HepG2 (cell line): ENCODE measurements around the gene MAD2L2. TPM values are rescaled to one million over a fixed set of nuclear protein-coding genes. Genes with fewer than 3 reads are reported as not detected.
A peak's percentile ranks its signal among the peaks of the same experiment; 100 is the strongest.

Experiments
- ATAC-seq: fragments of 200-7000 bp; cut with Tn5 transposase; 3 replicates; pipeline ENCODE4 v1.9.1; 2020; ENCODE audit warnings: mild to moderate bottlenecking, moderate library complexity
- BruUV-seq: library from RNA; stranded (reverse); fragments of 400-500 nt; replicated peaks from 2 replicates; lab custom pipeline; 2021; lab: Mats Ljungman, UMichigan
- CTCF ChIA-PET: fragments of 300-600 bp; formaldehyde crosslinking; extraction: SDS; loops from one replicate; lab custom pipeline; 2021; ENCODE audit warnings: low total read pairs, inconsistent platforms, low intra/inter-chr PET ratio; lab: Yijun Ruan, JAX
- POLR2A ChIA-PET: fragments of 350-600 bp; sonication (Branson Sonifier 250); formaldehyde crosslinking; loops from one replicate; lab custom pipeline; 2020; ENCODE audit warnings: antibody characterized with exemption, inconsistent platforms; lab: Yijun Ruan, JAX
- DNase-seq: peaks from one replicate; pipeline ENCODE4 v3.0.0-alpha.2; 2015; ENCODE audit warnings: low spot score
- FAIRE-seq: peaks from 3 replicates; lab custom pipeline; 2011; peaks lifted over from hg19 to GRCh38; lab: Jason Lieb, UNC
- H2AFZ ChIP-seq: one replicate; pipeline ENCODE4 v1.6.1; 2011; ENCODE audit warnings: low read length, inconsistent platforms
- H3K27ac ChIP-seq: fragments of 300-600 bp; 3 replicates; pipeline ENCODE4 v1.8.0; 2011; ENCODE audit warnings: mixed run types, mild to moderate bottlenecking, mixed read lengths, low read length, inconsistent platforms; ENCODE audit not compliant: insufficient read depth; ENCODE audit errors: extremely low read length
- H3K27me3 ChIP-seq, 2 experiments: fragments of 200-600 bp in 1 of 2; 2 replicates in 1 of 2; 3 replicates in 1 of 2; pipeline versions ENCODE4 v1.6.0 to v1.8.0; 2011; ENCODE audit warnings: low read length in 2 of 2, mild to moderate bottlenecking in 2 of 2, moderate library complexity in 2 of 2, inconsistent platforms in 1 of 2; ENCODE audit not compliant: insufficient read depth in 2 of 2, control insufficient read depth in 1 of 2
- H3K36me3 ChIP-seq, 2 experiments: fragments of 200-600 bp in 1 of 2; replicated peaks in 1 of 2; 2 replicates in 1 of 2; 3 replicates in 1 of 2; pipeline versions ENCODE4 v1.5.1 to v1.8.0; 2011; ENCODE audit warnings: low read length in 2 of 2, inconsistent platforms in 1 of 2; ENCODE audit not compliant: insufficient read depth in 2 of 2, control insufficient read depth in 1 of 2
- H3K4me1 ChIP-seq: 2 replicates; pipeline ENCODE4 v1.5.1; 2012; ENCODE audit warnings: low read length, inconsistent platforms; ENCODE audit not compliant: insufficient read depth
- H3K4me2 ChIP-seq: 2 replicates; pipeline ENCODE4 v1.6.0; 2011; ENCODE audit warnings: low read depth, low read length, inconsistent platforms
- H3K4me3 ChIP-seq, 3 experiments: fragments of 200-600 bp in 1 of 3; sonication (generic), shearing (Covaris generic) in 1 of 3; replicated peaks in 1 of 3; 2 replicates each; pipeline ENCODE4 v1.5.1; 2011 to 2016; ENCODE audit warnings: low read length in 3 of 3, inconsistent platforms in 2 of 3, low read depth in 2 of 3, mild to moderate bottlenecking in 2 of 3, control low read depth in 1 of 3, mixed read lengths in 1 of 3; ENCODE audit not compliant: insufficient read depth in 1 of 3
- H3K79me2 ChIP-seq: one replicate; pipeline ENCODE4 v1.6.1; 2011; ENCODE audit warnings: low read length, inconsistent platforms; ENCODE audit not compliant: insufficient read depth
- H3K9ac ChIP-seq: 2 replicates; pipeline ENCODE4 v1.6.0; 2011; ENCODE audit warnings: mild to moderate bottlenecking, low read depth, low read length, inconsistent platforms; ENCODE audit not compliant: insufficient read depth
- H3K9me3 ChIP-seq: 2 replicates; pipeline ENCODE4 v1.5.1; 2012; ENCODE audit warnings: mild to moderate bottlenecking, low read length
- H4K20me1 ChIP-seq: 2 replicates; pipeline ENCODE4 v1.6.0; 2011; ENCODE audit warnings: inconsistent platforms, mild to moderate bottlenecking, low read length, moderate library complexity; ENCODE audit not compliant: insufficient read depth
- BRD4 ChIP-seq: sonication (generic); formaldehyde crosslinking; IDR thresholded peaks from 2 replicates; pipeline ENCODE4 v1.4.0; 2020; ENCODE audit warnings: missing genetic modification reagents
- CCDC6 ChIP-seq: sonication (generic); formaldehyde crosslinking; IDR thresholded peaks from 2 replicates; pipeline ENCODE4 v1.8.1; 2022; ENCODE audit warnings: mild to moderate bottlenecking, missing genetic modification reagents, moderate library complexity
- CEBPG ChIP-seq: IDR thresholded peaks from 2 replicates; pipeline ENCODE4 v1.6.1; 2016
- FOXA1 ChIP-seq, 2 experiments: fragments of 450-650 bp in 1 of 2; sonication (generic) in 1 of 2; formaldehyde crosslinking in 1 of 2; IDR thresholded peaks; 2 replicates each; pipeline versions ENCODE4 v1.4.0 to v1.6.1; 2016 to 2020; ENCODE audit warnings: missing genetic modification reagents in 1 of 2
- FOXK2 ChIP-seq: fragments of 450-650 bp; IDR thresholded peaks from 2 replicates; pipeline ENCODE4 v1.6.1; 2016
- GATAD2A ChIP-seq: IDR thresholded peaks from 2 replicates; pipeline ENCODE4 v1.6.1; 2016
- PHB2 ChIP-seq: fragments of 450-650 bp; IDR thresholded peaks from 2 replicates; pipeline ENCODE4 v1.6.1; 2018; ENCODE audit not compliant: partially characterized antibody
- SETDB1 ChIP-seq: sonication (generic); formaldehyde crosslinking; IDR thresholded peaks from 2 replicates; pipeline ENCODE4 v1.5.1; 2020; ENCODE audit warnings: missing genetic modification reagents, mild to moderate bottlenecking, borderline replicate concordance
- SIX4 ChIP-seq: sonication (generic); formaldehyde crosslinking; IDR thresholded peaks from 2 replicates; pipeline ENCODE4 v1.4.0; 2020; ENCODE audit warnings: missing genetic modification reagents
- TEAD3 ChIP-seq: optimal IDR thresholded peaks from 2 replicates; pipeline ENCODE3; 2016; ENCODE audit warnings: borderline replicate concordance
- TMF1 ChIP-seq: sonication (generic); formaldehyde crosslinking; IDR thresholded peaks from 2 replicates; pipeline ENCODE4 v1.8.1; 2022; ENCODE audit warnings: low read depth, missing genetic modification reagents
- ZBTB7A ChIP-seq: sonication (generic); formaldehyde crosslinking; IDR thresholded peaks from 2 replicates; pipeline ENCODE4 v1.8.0; 2022; ENCODE audit warnings: mild to moderate bottlenecking, missing genetic modification reagents
- ZFP1 ChIP-seq: IDR thresholded peaks from 2 replicates; pipeline ENCODE4 v1.6.1; 2016
- ZFP37 ChIP-seq: sonication (generic); formaldehyde crosslinking; IDR thresholded peaks from 2 replicates; pipeline ENCODE4 v1.4.0; 2020; ENCODE audit warnings: missing genetic modification reagents, borderline replicate concordance
- ZNF160 ChIP-seq: sonication (generic); formaldehyde crosslinking; IDR thresholded peaks from 2 replicates; pipeline ENCODE4 v1.8.0; 2022; ENCODE audit warnings: mild to moderate bottlenecking, inconsistent platforms, missing genetic modification reagents
- ZNF333 ChIP-seq: sonication (generic); formaldehyde crosslinking; IDR thresholded peaks from 2 replicates; pipeline ENCODE4 v1.4.0; 2020; ENCODE audit warnings: mild to moderate bottlenecking, missing genetic modification reagents, borderline replicate concordance
- ZNF337 ChIP-seq: sonication (generic); formaldehyde crosslinking; IDR thresholded peaks from 2 replicates; pipeline ENCODE4 v1.5.1; 2020; ENCODE audit warnings: missing genetic modification reagents, low read depth, mild to moderate bottlenecking, borderline replicate concordance
- ZNF619 ChIP-seq: sonication (generic); formaldehyde crosslinking; IDR thresholded peaks from 2 replicates; pipeline ENCODE4 v1.4.0; 2020; ENCODE audit warnings: mild to moderate bottlenecking, missing genetic modification reagents
- ZNF652 ChIP-seq: IDR thresholded peaks from 2 replicates; pipeline ENCODE4 v1.6.1; 2016; ENCODE audit warnings: low read depth, borderline replicate concordance
- ZNF747 ChIP-seq: sonication (generic); formaldehyde crosslinking; IDR thresholded peaks from 2 replicates; pipeline ENCODE4 v1.8.1; 2023; ENCODE audit warnings: missing genetic modification reagents, mild to moderate bottlenecking, borderline replicate concordance
- WGBS: methylation state at CpG from one replicate; pipeline ENCODE4 v1.1.6; 2017; ENCODE audit warnings: low lambda C conversion rate; 5-methylcytosine and 5-hydroxymethylcytosine counted together
- in situ Hi-C: cut with HindIII; loops from 2 replicates; pipeline ENCODE4 v1.10.0; 2017; ENCODE audit warnings: low pct_unique_long_range_greater_than_20kb; ENCODE audit not compliant: extremely low pct_ligation_motif_present
- intact Hi-C: fragments of 100-400 bp; cut with micrococcal nuclease; formaldehyde crosslinking; loops from one replicate; pipeline ENCODE4 v1.10.0; 2022; ENCODE audit not compliant: unreplicated experiment
- polyA plus RNA-seq, 8 experiments: library from polyadenylated mRNA; depleted of rRNA in 3 of 8; stranded (reverse) in 7 of 8; unstranded in 1 of 8; fragments of >200 nt; fragmentation: Illumina TruSeq in 4 of 8; extraction: Trizol in 4 of 8; gene quantifications; 2 replicates each; pipeline versions ENCODE4 v1.2.1 to v1.2.3, GENCODE V29; 2011 to 2016; ENCODE audit warnings: low read depth in 4 of 8, missing spikeins in 1 of 8, mixed read lengths in 1 of 8; ENCODE audit not compliant: insufficient read depth in 1 of 8
- total RNA-seq, 5 experiments: library from RNA; depleted of rRNA; stranded (reverse); fragments of >200 nt; fragmentation: Illumina TruSeq; extraction: Trizol; gene quantifications; 2 replicates each; pipeline ENCODE4 v1.2.3, GENCODE V29; 2016; ENCODE audit warnings: low read depth in 1 of 5
- TF ChIP-seq, protein P1 (sequence below): sonication (generic); formaldehyde crosslinking; IDR thresholded peaks from 2 replicates; pipeline ENCODE4 v1.9.0; 2022; ENCODE audit warnings: missing genetic modification reagents, mild to moderate bottlenecking, borderline replicate concordance
- TF ChIP-seq, protein P2 (sequence below), 2 experiments: fragments of 450-650 bp in 1 of 2; sonication (generic) in 1 of 2; formaldehyde crosslinking; IDR thresholded peaks; 2 replicates each; pipeline versions ENCODE4 v1.5.0 to v1.8.0; 2020 to 2022; ENCODE audit warnings: mild to moderate bottlenecking in 1 of 2, missing genetic modification reagents in 1 of 2

The MAD2L2 gene
- total and polyA plus RNA-seq, 2 of the 13 experiments (the other 11 are each of a cell fraction or from before 2014, with no cell fraction given), result 51.8 to 53.8 TPM

DNA sequence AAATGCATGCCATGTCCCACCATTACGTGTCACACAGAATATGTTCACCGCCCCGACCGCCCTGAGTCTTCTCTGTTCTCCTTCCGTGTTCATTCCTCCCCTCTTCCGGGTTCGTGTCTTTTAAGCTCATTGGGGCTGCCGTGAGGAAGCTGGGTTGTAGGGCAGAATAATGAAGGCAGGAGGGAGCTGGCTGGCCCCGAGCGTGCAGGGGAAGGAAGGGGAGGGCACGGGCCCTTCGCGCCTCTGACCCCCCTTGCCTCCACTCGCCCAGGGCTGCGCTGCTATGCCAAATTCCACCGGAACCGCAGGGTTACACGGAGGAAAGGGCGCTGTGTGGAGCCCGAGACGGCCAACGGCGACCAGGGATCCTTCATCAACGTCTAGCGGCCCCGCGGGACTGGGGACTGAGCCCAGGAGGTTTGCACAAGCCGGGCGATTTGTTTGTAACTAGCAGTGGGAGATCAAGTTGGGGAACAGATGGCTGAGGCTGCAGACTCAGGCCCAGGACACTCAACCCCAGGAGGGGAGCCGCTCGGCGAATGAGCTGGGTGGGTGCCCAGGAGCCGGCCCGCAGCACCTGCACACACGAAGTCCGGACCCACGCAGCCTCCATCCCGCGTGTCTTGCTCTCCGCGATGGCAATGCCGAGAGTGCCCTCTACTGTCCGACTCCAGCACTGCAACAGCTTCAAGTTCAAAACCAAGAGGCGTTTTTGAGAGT lies 38.5 kb upstream of the MAD2L2 start (continued):
- TF ChIP-seq, protein P1, sequence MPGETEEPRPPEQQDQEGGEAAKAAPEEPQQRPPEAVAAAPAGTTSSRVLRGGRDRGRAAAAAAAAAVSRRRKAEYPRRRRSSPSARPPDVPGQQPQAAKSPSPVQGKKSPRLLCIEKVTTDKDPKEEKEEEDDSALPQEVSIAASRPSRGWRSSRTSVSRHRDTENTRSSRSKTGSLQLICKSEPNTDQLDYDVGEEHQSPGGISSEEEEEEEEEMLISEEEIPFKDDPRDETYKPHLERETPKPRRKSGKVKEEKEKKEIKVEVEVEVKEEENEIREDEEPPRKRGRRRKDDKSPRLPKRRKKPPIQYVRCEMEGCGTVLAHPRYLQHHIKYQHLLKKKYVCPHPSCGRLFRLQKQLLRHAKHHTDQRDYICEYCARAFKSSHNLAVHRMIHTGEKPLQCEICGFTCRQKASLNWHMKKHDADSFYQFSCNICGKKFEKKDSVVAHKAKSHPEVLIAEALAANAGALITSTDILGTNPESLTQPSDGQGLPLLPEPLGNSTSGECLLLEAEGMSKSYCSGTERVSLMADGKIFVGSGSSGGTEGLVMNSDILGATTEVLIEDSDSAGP (CRISPR knock-in tag), result peak; percentile 65; the same call in 1 of the 2 replicates
- TF ChIP-seq SETDB1 (CRISPR knock-in tag) (no peak), PHB2 (no peak), ZNF333 (CRISPR knock-in tag) (0 out of 2 replicates have a peak, but pooled peaks have one; percentile 33), TEAD3 (CRISPR knock-in tag) (peak; percentile 7), FOXA1 (IDR thresholded peaks at IDR 0.05) (no peak), FOXA1 (CRISPR knock-in tag; IDR thresholded peaks at IDR 0.05) (peak; percentile 3; the same call in 1 of the 2 replicates), GATAD2A (CRISPR knock-in tag) (0 out of 2 replicates have a peak, but pooled peaks have one; percentile 25), ZNF619 (CRISPR knock-in tag) (peak; percentile 17; the same call in 1 of the 2 replicates)

DNA sequence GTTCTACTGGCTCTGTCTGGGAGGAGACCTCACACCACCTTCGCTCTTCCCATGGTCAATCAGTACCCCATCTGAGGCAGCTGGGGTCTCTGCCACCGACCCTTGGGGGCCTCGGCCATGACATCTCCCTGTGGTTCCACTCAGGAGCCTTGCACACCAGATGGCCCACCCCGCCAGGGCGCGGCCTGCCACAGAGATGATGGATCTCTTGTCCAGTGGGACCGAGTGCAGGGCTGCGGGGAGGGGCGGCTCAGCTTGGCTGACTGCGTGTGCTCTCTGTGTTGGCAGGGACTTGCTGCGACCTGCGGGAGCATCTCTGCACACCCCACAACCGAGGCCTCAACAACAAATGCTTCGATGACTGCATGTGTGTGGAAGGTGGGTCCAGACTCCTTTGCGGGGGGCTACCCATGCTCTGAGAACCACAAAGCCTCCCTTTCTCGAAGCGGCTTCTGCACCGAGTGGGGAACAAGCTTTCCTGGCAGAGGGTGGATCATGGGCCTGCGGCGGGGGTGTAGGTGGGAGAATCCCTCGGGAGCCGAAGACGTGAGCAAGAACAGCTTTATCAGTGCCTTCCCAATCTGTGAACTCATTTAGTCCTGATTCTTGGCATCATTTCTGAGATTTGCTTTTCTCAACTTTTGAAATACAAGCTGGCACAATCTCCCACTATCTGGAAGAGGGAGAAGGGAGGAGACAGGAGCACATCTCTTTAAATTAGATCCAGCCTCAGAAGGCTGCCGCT lies 34.1 kb upstream of the MAD2L2 start:
- DNase-seq (no peak), ATAC-seq (no peak), FAIRE-seq (no peak)
- BruUV-seq, result no TSS peak
- ChIA-PET CTCF (no interaction called here), POLR2A (no interaction called here)
- in situ Hi-C loops (loop anchor here (5.0 to 10.0 kb wide), 2 partner anchors 53 to 240 kb away; partner anchors contain the start of genes DISP3 and FBXO6), intact Hi-C loops (loop anchor here (5.0 kb wide), 1 partner anchor 63 kb away; the partner anchor contains the start of genes FBXO2 and FBXO44)
- peaks cover 2 to 45% of the 10 kb centered on the region in 2 experiments; a peak in 4 of 5 replicates for H3K27me3 ChIP-seq
- no peak overlapping the region for H3K9ac ChIP-seq
- no peak overlapping the region for H3K4me2 ChIP-seq
- no peaks in the 10 kb centered on the region for H3K9me3 ChIP-seq
- no peak overlapping the region for H3K27ac ChIP-seq
- H2AFZ ChIP-seq, result no peak overlapping the region
- H3K4me3 ChIP-seq, result no peak overlapping the region
- H3K4me1 ChIP-seq, result peaks cover 10% of the 10 kb centered on the region
- 34% methylated on average over 19 of the region's 24 CpGs for WGBS
- no peaks in the 10 kb centered on the region for H4K20me1 ChIP-seq
- no peaks in the 10 kb centered on the region for H3K36me3 ChIP-seq
- H3K79me2 ChIP-seq, result no peaks in the 10 kb centered on the region
- TF ChIP-seq ZNF337 (CRISPR knock-in tag) (no peak), CCDC6 (CRISPR knock-in tag) (no peak), CEBPG (CRISPR knock-in tag) (no peak), FOXK2 (no peak), BRD4 (CRISPR knock-in tag) (no peak), ZNF747 (no peak), ZFP37 (CRISPR knock-in tag) (no peak), TMF1 (CRISPR knock-in tag) (no peak), ZNF652 (CRISPR knock-in tag) (no peak), SIX4 (CRISPR knock-in tag) (no peak), ZBTB7A (CRISPR knock-in tag) (no peak), ZFP1 (CRISPR knock-in tag) (no peak), ZNF160 (CRISPR knock-in tag) (no peak)
- TF ChIP-seq, protein P2, sequence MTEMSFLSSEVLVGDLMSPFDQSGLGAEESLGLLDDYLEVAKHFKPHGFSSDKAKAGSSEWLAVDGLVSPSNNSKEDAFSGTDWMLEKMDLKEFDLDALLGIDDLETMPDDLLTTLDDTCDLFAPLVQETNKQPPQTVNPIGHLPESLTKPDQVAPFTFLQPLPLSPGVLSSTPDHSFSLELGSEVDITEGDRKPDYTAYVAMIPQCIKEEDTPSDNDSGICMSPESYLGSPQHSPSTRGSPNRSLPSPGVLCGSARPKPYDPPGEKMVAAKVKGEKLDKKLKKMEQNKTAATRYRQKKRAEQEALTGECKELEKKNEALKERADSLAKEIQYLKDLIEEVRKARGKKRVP (CRISPR knock-in tag; IDR thresholded peaks at IDR 0.05), result no peak
